ENCODE results near the gene ALOX5. TPM values are rescaled to one million over a fixed set of nuclear protein-coding genes. Genes with fewer than 3 reads are reported as not detected.
"Not testable (repeated sequence)": the region's sequence is repeated elsewhere in the genome, so short reads cannot be mapped to it uniquely, and the experiment has no call there.

The ALOX5 gene
- total RNA-seq, 1 experiment from 2014 or later: 3.4 TPM

GRCh38 chr10:45347464-45347863 is 26.6 kb upstream of the ALOX5 start:
- H3K36me3 Mint-ChIP-seq: peaks cover 18% of the 10 kb centered on the region
- ATAC-seq; H3K4me3 Mint-ChIP-seq; DNase-seq (ENCODE audit: low spot score); H3K27ac Mint-ChIP-seq; H3K4me1 Mint-ChIP-seq; CTCF ChIA-PET; POLR2A ChIA-PET: not testable (repeated sequence)
- peaks cover 21% of the 10 kb centered on the region for H3K27me3 Mint-ChIP-seq (ENCODE audit: low read depth)
- peaks cover 38% of the 10 kb centered on the region for H3K9me3 Mint-ChIP-seq

GRCh38 chr10:45348196-45348765 is 25.7 kb upstream of the ALOX5 start:
- Mint-ChIP-seq H3K36me3 (peaks cover 13% of the 10 kb centered on the region), H3K9me3 (peaks cover 31% of the 10 kb centered on the region), H3K27me3 (ENCODE audit: low read depth) (peaks cover 20% of the 10 kb centered on the region)
- POLR2A ChIA-PET; H3K4me1 Mint-ChIP-seq; H3K27ac Mint-ChIP-seq; ATAC-seq; H3K4me3 Mint-ChIP-seq; CTCF ChIA-PET; DNase-seq (ENCODE audit: low spot score): not testable (repeated sequence)

DNA sequence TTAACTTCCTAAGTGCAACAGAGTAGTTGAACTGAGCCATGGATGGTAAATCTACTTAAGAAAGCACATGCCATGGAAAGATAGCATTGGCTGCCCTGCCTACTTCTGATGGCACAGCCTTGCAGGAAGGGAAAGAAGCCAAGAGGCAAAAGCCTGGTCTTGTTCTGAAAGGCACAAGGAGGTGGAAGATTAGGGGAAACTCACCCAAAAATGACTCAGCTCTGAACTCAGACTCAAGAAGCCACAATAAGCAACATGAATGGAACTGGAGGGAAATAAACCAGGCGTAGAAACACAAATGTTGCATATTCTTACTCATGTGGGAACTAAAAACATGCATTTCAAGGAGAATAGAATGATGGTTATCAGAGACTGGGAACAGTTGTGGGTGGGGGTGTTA is 20.8 kb upstream of the ALOX5 start:
- POLR2A ChIA-PET: no interaction called here
- Mint-ChIP-seq H3K9me3 (peaks cover 14% of the 10 kb centered on the region), H3K4me1 (peaks cover 2% of the 10 kb centered on the region), H3K36me3 (peaks cover 6% of the 10 kb centered on the region), H3K27ac (no peak overlapping the region), H3K27me3 (ENCODE audit: low read depth) (peaks cover 7% of the 10 kb centered on the region; the same call in 1 of the 2 replicates), H3K4me3 (no peak overlapping the region)
- ATAC-seq: no peak
- DNase-seq (ENCODE audit: low spot score): no peak
- TF ChIP-seq PRDM15 (CRISPR knock-in tag; IDR thresholded peaks at IDR 0.05) (no peak), MYBL2 (CRISPR knock-in tag; IDR thresholded peaks at IDR 0.05) (no peak)
- CTCF ChIA-PET: no interaction called here

DNA sequence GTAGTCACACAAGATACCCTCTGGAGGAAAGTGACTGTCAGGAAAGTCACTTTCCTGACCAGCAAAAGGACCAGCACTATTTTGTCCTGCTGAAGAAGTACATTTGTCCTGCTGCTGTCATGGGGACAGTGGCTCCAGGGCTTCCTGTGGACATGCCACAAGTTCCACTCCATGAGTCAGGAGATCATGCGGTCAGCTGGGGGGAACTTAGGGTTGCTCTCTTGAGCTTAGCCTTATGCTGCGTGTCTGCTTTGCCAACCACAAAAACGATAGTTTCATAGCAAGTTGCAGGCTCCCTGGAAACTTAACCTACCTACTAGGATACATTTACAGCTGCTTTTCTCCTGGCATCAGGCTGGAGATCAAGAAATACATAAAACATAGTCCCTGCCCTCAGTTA is 19.8 kb upstream of the ALOX5 start:
- DNase-seq (ENCODE audit: low spot score): no peak
- no peak for ATAC-seq
- H3K4me1 Mint-ChIP-seq: peaks cover 12% of the 10 kb centered on the region
- TF ChIP-seq ZNF671 (CRISPR knock-in tag; IDR thresholded peaks at IDR 0.05): no peak
- TF ChIP-seq GTF2I (CRISPR knock-in tag; conservative IDR thresholded peaks at IDR 0.05): no peak
- no peak for TF ChIP-seq PRDM15 (CRISPR knock-in tag; IDR thresholded peaks at IDR 0.05)
- no peak for TF ChIP-seq ELF4 (CRISPR knock-in tag; IDR thresholded peaks at IDR 0.05; ENCODE audit: low read depth)
- TF ChIP-seq ESRRA (CRISPR knock-in tag; IDR thresholded peaks at IDR 0.05; ENCODE audit: borderline replicate concordance): no peak
- TF ChIP-seq, protein P1, sequence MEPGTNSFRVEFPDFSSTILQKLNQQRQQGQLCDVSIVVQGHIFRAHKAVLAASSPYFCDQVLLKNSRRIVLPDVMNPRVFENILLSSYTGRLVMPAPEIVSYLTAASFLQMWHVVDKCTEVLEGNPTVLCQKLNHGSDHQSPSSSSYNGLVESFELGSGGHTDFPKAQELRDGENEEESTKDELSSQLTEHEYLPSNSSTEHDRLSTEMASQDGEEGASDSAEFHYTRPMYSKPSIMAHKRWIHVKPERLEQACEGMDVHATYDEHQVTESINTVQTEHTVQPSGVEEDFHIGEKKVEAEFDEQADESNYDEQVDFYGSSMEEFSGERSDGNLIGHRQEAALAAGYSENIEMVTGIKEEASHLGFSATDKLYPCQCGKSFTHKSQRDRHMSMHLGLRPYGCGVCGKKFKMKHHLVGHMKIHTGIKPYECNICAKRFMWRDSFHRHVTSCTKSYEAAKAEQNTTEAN (CRISPR knock-in tag; IDR thresholded peaks at IDR 0.05): no peak
- no peak for TF ChIP-seq ZNF232 (CRISPR knock-in tag; IDR thresholded peaks at IDR 0.05)
- no peak overlapping the region for H3K27ac Mint-ChIP-seq
- H3K9me3 Mint-ChIP-seq: peaks cover 8% of the 10 kb centered on the region
- 0 out of 2 replicates have a peak, but pooled peaks cover 2% of the 10 kb centered on the region for H3K36me3 Mint-ChIP-seq
- no peak overlapping the region for H3K4me3 Mint-ChIP-seq
- ChIA-PET CTCF (no interaction called here), POLR2A (no interaction called here)
- peaks cover 8% of the 10 kb centered on the region for H3K27me3 Mint-ChIP-seq (ENCODE audit: low read depth)

All from WTC11 (cell line).